ENCODE data around the gene PIP5K1C.

GRCh38 chr19:3601021-3601420, 99.2 kb downstream of the PIP5K1C start:
- TF ChIP-seq, protein P1, sequence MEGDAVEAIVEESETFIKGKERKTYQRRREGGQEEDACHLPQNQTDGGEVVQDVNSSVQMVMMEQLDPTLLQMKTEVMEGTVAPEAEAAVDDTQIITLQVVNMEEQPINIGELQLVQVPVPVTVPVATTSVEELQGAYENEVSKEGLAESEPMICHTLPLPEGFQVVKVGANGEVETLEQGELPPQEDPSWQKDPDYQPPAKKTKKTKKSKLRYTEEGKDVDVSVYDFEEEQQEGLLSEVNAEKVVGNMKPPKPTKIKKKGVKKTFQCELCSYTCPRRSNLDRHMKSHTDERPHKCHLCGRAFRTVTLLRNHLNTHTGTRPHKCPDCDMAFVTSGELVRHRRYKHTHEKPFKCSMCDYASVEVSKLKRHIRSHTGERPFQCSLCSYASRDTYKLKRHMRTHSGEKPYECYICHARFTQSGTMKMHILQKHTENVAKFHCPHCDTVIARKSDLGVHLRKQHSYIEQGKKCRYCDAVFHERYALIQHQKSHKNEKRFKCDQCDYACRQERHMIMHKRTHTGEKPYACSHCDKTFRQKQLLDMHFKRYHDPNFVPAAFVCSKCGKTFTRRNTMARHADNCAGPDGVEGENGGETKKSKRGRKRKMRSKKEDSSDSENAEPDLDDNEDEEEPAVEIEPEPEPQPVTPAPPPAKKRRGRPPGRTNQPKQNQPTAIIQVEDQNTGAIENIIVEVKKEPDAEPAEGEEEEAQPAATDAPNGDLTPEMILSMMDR (IDR thresholded peaks at IDR 0.05), result no peak
- no peak for TF ChIP-seq EP300 (IDR thresholded peaks at IDR 0.05)
- no peak for TF ChIP-seq POLR2A (IDR thresholded peaks at IDR 0.05; ENCODE audit: low read depth)
